K562 (cell line): Measurements from ENCODE around the gene CYP11A1. TPM values are rescaled to one million over a fixed set of nuclear protein-coding genes. Genes with fewer than 3 reads are reported as not detected.

Source experiments
- CBX3 ChIP-seq, 2 experiments: IDR thresholded peaks; 1 replicate in 1 of 2; 2 replicates in 1 of 2; pipeline ENCODE4 v1.6.1; 2012; ENCODE audit warnings: inconsistent platforms in 2 of 2, low read length in 2 of 2, borderline replicate concordance in 1 of 2, control low read depth in 1 of 2
- CHD2 ChIP-seq: IDR thresholded peaks from 2 replicates; pipeline ENCODE4 v1.6.1; 2011; ENCODE audit warnings: low read depth, low read length
- COPS2 ChIP-seq: fragments of 450-650 bp; conservative IDR thresholded peaks from 2 replicates; pipeline ENCODE4 v1.6.1; 2016; ENCODE audit warnings: mild to moderate bottlenecking, moderate library complexity
- FOXM1 ChIP-seq, 2 experiments: fragments of 450-650 bp in 1 of 2; sonication (generic) in 1 of 2; formaldehyde crosslinking in 1 of 2; IDR thresholded peaks; 2 replicates each; pipeline versions ENCODE4 v1.6.1 to v1.9.0; 2017 to 2022; ENCODE audit warnings: low read depth in 2 of 2, mild to moderate bottlenecking in 2 of 2, missing genetic modification reagents in 1 of 2, moderate library complexity in 1 of 2
- RNF2 ChIP-seq: sonication (generic); IDR thresholded peaks from 2 replicates; pipeline ENCODE4 v1.6.1; 2016
- polyA plus RNA-seq, 8 experiments: library from polyadenylated mRNA; depleted of rRNA in 4 of 8; stranded (reverse) in 5 of 8; unstranded in 3 of 8; fragments of >200 nt; fragmentation: Nextera tagmentation in 2 of 8; fragmentation: Illumina TruSeq in 1 of 8; extraction: Ambion mirVana in 2 of 8; extraction: Trizol in 1 of 8; gene quantifications; 2 replicates each; pipeline versions ENCODE4 v1.2.1 to v1.2.3, GENCODE V29; 2011 to 2014; ENCODE audit warnings: inconsistent platforms in 1 of 8, missing spikeins in 1 of 8
- total RNA-seq, 7 experiments: library from RNA; depleted of rRNA in 6 of 7; stranded (reverse); fragments of >200 nt in 6 of 7; fragmentation: Illumina TruSeq in 2 of 7; extraction: Trizol in 2 of 7; gene quantifications; 2 replicates each; pipeline versions ENCODE4 v1.2.1 to v1.2.3, GENCODE V29; 2011 to 2021; ENCODE audit warnings: low replicate concordance in 1 of 7
- TF ChIP-seq, protein P1 (sequence below): fragments of 200-800 bp; sonication (Bioruptor generic); IDR thresholded peaks from 2 replicates; pipeline ENCODE4 v1.6.1; 2017; ENCODE audit warnings: missing genetic modification characterization, missing compliant biosample characterization
- TF ChIP-seq, protein P2 (sequence below): fragments of 450-650 bp; formaldehyde crosslinking; IDR thresholded peaks from 2 replicates; pipeline ENCODE4 v1.4.0; 2022; ENCODE audit warnings: mild to moderate bottlenecking, moderate library complexity

The CYP11A1 gene
- total and polyA plus RNA-seq, 9 of the 15 experiments (the other 6 are each of a cell fraction or from before 2014, with no cell fraction given), result 0.06 to 0.24 (median 0.10) TPM; not detected in 4

DNA sequence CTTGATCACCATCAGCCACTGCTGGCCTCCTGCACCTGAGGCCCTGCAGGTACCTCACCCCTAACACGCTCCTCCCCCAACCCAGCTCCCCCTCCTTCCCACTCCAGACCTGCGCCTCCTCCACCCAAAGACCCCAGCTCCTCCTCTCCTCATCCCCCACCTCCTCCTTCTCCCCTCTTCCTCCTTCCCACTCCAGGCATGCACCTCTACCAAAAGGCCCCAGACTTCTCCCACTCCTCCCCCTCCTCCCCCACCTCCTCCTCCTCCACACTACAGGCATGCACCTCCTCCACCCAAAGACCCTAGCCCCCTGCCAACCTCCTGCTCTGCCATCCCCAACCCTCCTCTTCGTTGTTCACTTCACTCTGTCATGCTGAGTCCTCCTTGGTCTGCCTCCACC is 42.7 kb downstream of the CYP11A1 start (continued):
- TF ChIP-seq FOXM1 (IDR thresholded peaks at IDR 0.05; ENCODE audit: low read depth) (no peak), FOXM1 (CRISPR knock-in tag; IDR thresholded peaks at IDR 0.05; ENCODE audit: low read depth) (no peak), CBX3 (IDR thresholded peaks at IDR 0.05; ENCODE audit: borderline replicate concordance in 1 of 2, low read length in 2 of 2) (no peak), COPS2 (no peak), RNF2 (no peak), CHD2 (no peak)
- TF ChIP-seq, protein P1, sequence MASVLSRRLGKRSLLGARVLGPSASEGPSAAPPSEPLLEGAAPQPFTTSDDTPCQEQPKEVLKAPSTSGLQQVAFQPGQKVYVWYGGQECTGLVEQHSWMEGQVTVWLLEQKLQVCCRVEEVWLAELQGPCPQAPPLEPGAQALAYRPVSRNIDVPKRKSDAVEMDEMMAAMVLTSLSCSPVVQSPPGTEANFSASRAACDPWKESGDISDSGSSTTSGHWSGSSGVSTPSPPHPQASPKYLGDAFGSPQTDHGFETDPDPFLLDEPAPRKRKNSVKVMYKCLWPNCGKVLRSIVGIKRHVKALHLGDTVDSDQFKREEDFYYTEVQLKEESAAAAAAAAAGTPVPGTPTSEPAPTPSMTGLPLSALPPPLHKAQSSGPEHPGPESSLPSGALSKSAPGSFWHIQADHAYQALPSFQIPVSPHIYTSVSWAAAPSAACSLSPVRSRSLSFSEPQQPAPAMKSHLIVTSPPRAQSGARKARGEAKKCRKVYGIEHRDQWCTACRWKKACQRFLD (CRISPR knock-in tag), result no peak
- TF ChIP-seq, protein P2, sequence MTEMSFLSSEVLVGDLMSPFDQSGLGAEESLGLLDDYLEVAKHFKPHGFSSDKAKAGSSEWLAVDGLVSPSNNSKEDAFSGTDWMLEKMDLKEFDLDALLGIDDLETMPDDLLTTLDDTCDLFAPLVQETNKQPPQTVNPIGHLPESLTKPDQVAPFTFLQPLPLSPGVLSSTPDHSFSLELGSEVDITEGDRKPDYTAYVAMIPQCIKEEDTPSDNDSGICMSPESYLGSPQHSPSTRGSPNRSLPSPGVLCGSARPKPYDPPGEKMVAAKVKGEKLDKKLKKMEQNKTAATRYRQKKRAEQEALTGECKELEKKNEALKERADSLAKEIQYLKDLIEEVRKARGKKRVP (CRISPR knock-in tag), result no peak
